Natural killer cell (primary cell): ENCODE data around the gene MUC13. TPM values are rescaled to one million over a fixed set of nuclear protein-coding genes. Genes with fewer than 3 reads are reported as not detected.

Source experiments
- ATAC-seq, 3 donors: fragments of 150-1000 bp in 2 of 3; fragments of 200-7000 bp in 1 of 3; cut with Tn5 transposase; 1 replicate in 1 of 3; 2 replicates in 2 of 3; pipeline ENCODE4 v1.10.0; 2021; ENCODE audit warnings: mild to moderate bottlenecking in 2 of 3, moderate library complexity in 2 of 3
- DNase-seq, 2 donors: peaks; one replicate each; pipeline versions ENCODE4 v3.0.0 to v3.0.0-alpha.2; 2013 to 2021; ENCODE audit warnings: mixed read lengths in 1 of 2
- H3K27ac ChIP-seq: one replicate; pipeline ENCODE4 v1.5.1; 2013; ENCODE audit warnings: mild to moderate bottlenecking, low read length
- H3K27me3 ChIP-seq: one replicate; pipeline ENCODE4 v1.6.1; 2013; ENCODE audit warnings: low read length; ENCODE audit not compliant: control insufficient read depth, insufficient read depth
- H3K36me3 ChIP-seq: one replicate; pipeline ENCODE4 v1.6.1; 2013; ENCODE audit warnings: low read length; ENCODE audit not compliant: control insufficient read depth, insufficient read depth
- H3K4me1 ChIP-seq: one replicate; pipeline ENCODE4 v1.6.1; 2013; ENCODE audit warnings: low read length; ENCODE audit not compliant: control insufficient read depth, insufficient read depth
- H3K4me3 ChIP-seq: one replicate; pipeline ENCODE4 v1.5.1; 2013; ENCODE audit warnings: low read length
- H3K9me3 ChIP-seq: one replicate; pipeline ENCODE4 v1.6.1; 2013; ENCODE audit warnings: low read length; ENCODE audit not compliant: control insufficient read depth, insufficient read depth
- H3K27ac Mint-ChIP-seq, 2 donors: one replicate each; pipeline ENCODE4 v1.8.0; 2022; ENCODE audit warnings: mild to moderate bottlenecking in 2 of 2, mixed read lengths in 2 of 2, moderate library complexity in 1 of 2
- H3K27me3 Mint-ChIP-seq, 2 donors: one replicate each; pipeline ENCODE4 v1.8.0; 2022; ENCODE audit warnings: low read depth in 2 of 2, mixed read lengths in 2 of 2
- H3K36me3 Mint-ChIP-seq: one replicate; pipeline ENCODE4 v1.8.0; 2022; ENCODE audit warnings: mixed read lengths
- H3K4me1 Mint-ChIP-seq, 2 donors: one replicate each; pipeline ENCODE4 v1.8.0; 2022; ENCODE audit warnings: mixed read lengths in 2 of 2
- H3K4me3 Mint-ChIP-seq: one replicate; pipeline ENCODE4 v1.8.0; 2022; ENCODE audit warnings: mild to moderate bottlenecking, moderate library complexity, mixed read lengths
- H3K9me3 Mint-ChIP-seq, 2 donors: one replicate each; pipeline ENCODE4 v1.8.0; 2022; ENCODE audit warnings: mixed read lengths in 2 of 2
- CTCF ChIP-seq: fragments of 200-600 bp; IDR thresholded peaks from one replicate; pipeline ENCODE4 v1.8.0; 2022; ENCODE audit warnings: antibody characterized with exemption
- WGBS: methylation state at CpG from one replicate; pipeline ENCODE4 v1.1.7; 2013; ENCODE audit warnings: missing lambda C conversion rate; ENCODE audit not compliant: insufficient coverage; 5-methylcytosine and 5-hydroxymethylcytosine counted together
- intact Hi-C: fragments of 100-400 bp; cut with micrococcal nuclease; formaldehyde crosslinking; loops from one replicate; pipeline ENCODE4 v1.14.2; 2022
- total RNA-seq, 4 donors: library from RNA; stranded (reverse); fragments of 120-200 nt in 1 of 4; gene quantifications; one replicate each; pipeline versions ENCODE4 v1.2.3 to v1.2.4, GENCODE V29; 2013 to 2022

Gene MUC13
- total RNA-seq, 3 donors from 2014 or later (not counting 1 experiment from before 2014, with no cell fraction given) = 0.16 to 2.1 (median 0.63) TPM

- H3K27ac ChIP-seq = no peak overlapping the region
- 85% methylated on average over 2 of the region's 2 CpGs for WGBS
- no peak for TF ChIP-seq CTCF
- Mint-ChIP-seq H3K4me3 (no peak overlapping the region), H3K4me1 (no peaks in the 10 kb centered on the region), H3K9me3 (no peaks in the 10 kb centered on the region), H3K36me3 (no peaks in the 10 kb centered on the region), H3K27ac (no peak overlapping the region), H3K27me3 (peaks cover 19 to 38% of the 10 kb centered on the region in 2 donors)
- no peak overlapping the region for H3K4me3 ChIP-seq
- no peaks in the 10 kb centered on the region for H3K27me3 ChIP-seq
- intact Hi-C loops = no loop called here
- H3K36me3 ChIP-seq = no peaks in the 10 kb centered on the region
- H3K4me1 ChIP-seq = no peaks in the 10 kb centered on the region
- DNase-seq (no peak), ATAC-seq (no peak)
- H3K9me3 ChIP-seq = no peaks in the 10 kb centered on the region
Observed at GRCh38 chr3:124856677-124857076, 77.9 kb downstream of the MUC13 start.

Other genes starting within 250 kb of the MUC13 start
- gene UMPS, start 204.3 kb downstream of the MUC13 start, total RNA-seq = 10 to 100 TPM in 2 of 3 donors, 1 to 10 TPM in 1; 9.1 to 21.2 (median 12.2) TPM
- 1 to 10 TPM; 1.0 to 8.4 (median 5.4) TPM for gene ITGB5, start 47.4 kb downstream of the MUC13 start, total RNA-seq
- 10 to 100 TPM; 52.1 to 83.5 (median 68.1) TPM for gene HEG1, start 121.2 kb upstream of the MUC13 start, total RNA-seq